HL-60 (cell line): ENCODE results near the gene ZNF280D.

Experiments used
- DNase-seq, 2 experiments: peaks; one replicate each; pipeline ENCODE4 v3.0.0-alpha.2; 2010 to 2020; ENCODE audit warnings: low read depth in 1 of 2, low spot score in 1 of 2
- H3K27ac ChIP-seq: fragments of 250-450 bp; sonication (Bioruptor Pico); replicated peaks from 2 replicates; pipeline ENCODE4 v1.5.1; 2020; ENCODE audit warnings: mild to moderate bottlenecking, moderate library complexity
- H3K27me3 ChIP-seq: fragments of 250-450 bp; sonication (Bioruptor Pico); 2 replicates; pipeline ENCODE4 v1.5.1; 2021; ENCODE audit warnings: mild to moderate bottlenecking, moderate library complexity; ENCODE audit not compliant: insufficient read depth, poor library complexity, severe bottlenecking
- H3K4me3 ChIP-seq: replicated peaks from 2 replicates; pipeline ENCODE4 v1.5.1; 2011; ENCODE audit warnings: mild to moderate bottlenecking, control low read depth, low read length; ENCODE audit not compliant: insufficient read depth
- CTCF ChIP-seq: IDR thresholded peaks from one replicate; pipeline ENCODE4 v1.5.1; 2011; ENCODE audit warnings: low read length, control low read depth, inconsistent platforms; ENCODE audit not compliant: insufficient read depth
- GABPA ChIP-seq: IDR thresholded peaks from 2 replicates; pipeline ENCODE4 v1.6.1; 2012; ENCODE audit warnings: low read depth
- POLR2AphosphoS5 ChIP-seq: IDR thresholded peaks from 2 replicates; pipeline ENCODE4 v1.6.1; 2012; ENCODE audit warnings: low read depth
- REST ChIP-seq: IDR thresholded peaks from 2 replicates; pipeline ENCODE4 v1.6.1; 2012; ENCODE audit warnings: low read depth; ENCODE audit not compliant: insufficient replicate concordance
- SPI1 ChIP-seq: IDR thresholded peaks from 2 replicates; pipeline ENCODE4 v1.6.1; 2012; ENCODE audit warnings: low read depth, mild to moderate bottlenecking, borderline replicate concordance

The ZNF280D gene

GRCh38 chr15:56724232-56724631, 9.1 kb downstream of the ZNF280D start:
- H3K27me3 ChIP-seq, result no peaks in the 10 kb centered on the region
- TF ChIP-seq CTCF (no peak), POLR2AphosphoS5 (no peak), SPI1 (no peak), REST (no peak), GABPA (no peak)
- no peak overlapping the region for H3K27ac ChIP-seq
- H3K4me3 ChIP-seq, result no peak overlapping the region
- no peak for DNase-seq

GRCh38 chr15:56723787-56724186, 9.5 kb downstream of the ZNF280D start:
- Histone ChIP-seq H3K4me3 (no peak overlapping the region), H3K27ac (no peak overlapping the region), H3K27me3 (no peaks in the 10 kb centered on the region)
- DNase-seq, result no peak
- TF ChIP-seq POLR2AphosphoS5, result no peak
- no peak for TF ChIP-seq SPI1
- TF ChIP-seq REST, result no peak

GRCh38 chr15:56719774-56720555, 13.3 kb downstream of the ZNF280D start:
- DNase-seq, result no peak
- no peaks in the 10 kb centered on the region for H3K27me3 ChIP-seq
- H3K27ac ChIP-seq, result no peak overlapping the region
- no peak overlapping the region for H3K4me3 ChIP-seq
- TF ChIP-seq REST, result no peak
- no peak for TF ChIP-seq SPI1
- TF ChIP-seq POLR2AphosphoS5, result no peak
- no peak for TF ChIP-seq GABPA
- TF ChIP-seq CTCF, result no peak
